SK-N-SH treated with all-trans-retinoic acid at 6 μM for 48 hours (cell line): ENCODE results near the gene CFAP65.

Source experiments
- ATAC-seq: fragments of 200-7000 bp; cut with Tn5 transposase; 3 replicates; pipeline ENCODE4 v1.9.1; 2020; ENCODE audit warnings: mild to moderate bottlenecking, moderate library complexity
- ARNTL ChIP-seq: fragments of 450-650 bp; formaldehyde crosslinking; IDR thresholded peaks from 2 replicates; pipeline ENCODE4 v1.5.0; 2020; ENCODE audit warnings: low read depth, mild to moderate bottlenecking, moderate library complexity, borderline replicate concordance
- CREB5 ChIP-seq: fragments of 250-450 bp; sonication (Bioruptor Pico); IDR thresholded peaks from 2 replicates; pipeline ENCODE4 v1.5.1; 2020; ENCODE audit warnings: low read depth, mild to moderate bottlenecking, moderate library complexity
- CSDC2 ChIP-seq: fragments of 250-450 bp; sonication (Bioruptor Pico); IDR thresholded peaks from 2 replicates; pipeline ENCODE4 v1.5.0; 2020; ENCODE audit warnings: mild to moderate bottlenecking, moderate library complexity
- ESRRG ChIP-seq: fragments of 250-450 bp; sonication (Bioruptor Pico); IDR thresholded peaks from 2 replicates; pipeline ENCODE4 v1.6.1; 2021; ENCODE audit warnings: mild to moderate bottlenecking
- GLIS3 ChIP-seq: fragments of 250-450 bp; sonication (Bioruptor Pico); IDR thresholded peaks from 2 replicates; pipeline ENCODE4 v1.5.0; 2020; ENCODE audit warnings: mild to moderate bottlenecking, moderate library complexity
- ISL1 ChIP-seq: fragments of 250-450 bp; sonication (Bioruptor Pico); IDR thresholded peaks from 2 replicates; pipeline ENCODE4 v2.1.2; 2022; ENCODE audit warnings: mild to moderate bottlenecking, moderate library complexity
- RARB ChIP-seq: fragments of 250-450 bp; sonication (Bioruptor Pico); IDR thresholded peaks from 2 replicates; pipeline ENCODE4 v1.8.0; 2021; ENCODE audit warnings: mild to moderate bottlenecking, moderate library complexity
- SNAI2 ChIP-seq: fragments of 250-450 bp; sonication (Bioruptor Pico); IDR thresholded peaks from 2 replicates; pipeline ENCODE4 v1.5.0; 2020; ENCODE audit warnings: mild to moderate bottlenecking, moderate library complexity
- TCF4 ChIP-seq: fragments of 250-450 bp; sonication (Bioruptor Pico); IDR thresholded peaks from 2 replicates; pipeline ENCODE4 v1.8.0; 2021; ENCODE audit warnings: mild to moderate bottlenecking, moderate library complexity, borderline replicate concordance
- TOX ChIP-seq: fragments of 250-450 bp; sonication (Bioruptor Pico); IDR thresholded peaks from 2 replicates; pipeline ENCODE4 v1.8.0; 2021; ENCODE audit warnings: mild to moderate bottlenecking, moderate library complexity, borderline replicate concordance
- TSHZ2 ChIP-seq: fragments of 250-450 bp; sonication (Bioruptor Pico); IDR thresholded peaks from 2 replicates; pipeline ENCODE4 v1.5.0; 2020; ENCODE audit warnings: mild to moderate bottlenecking, moderate library complexity
- ZNF70 ChIP-seq: fragments of 450-650 bp; formaldehyde crosslinking; IDR thresholded peaks from 2 replicates; pipeline ENCODE4 v1.5.0; 2020; ENCODE audit warnings: mild to moderate bottlenecking, moderate library complexity
- ZNF8 ChIP-seq: fragments of 450-650 bp; formaldehyde crosslinking; IDR thresholded peaks from 2 replicates; pipeline ENCODE4 v1.5.0; 2020; ENCODE audit warnings: mild to moderate bottlenecking, moderate library complexity

CFAP65 gene

GRCh38 chr2:218953366-218953954 lies 87.9 kb downstream of the CFAP65 start:
- TF ChIP-seq CSDC2 (no peak), ESRRG (CRISPR knock-in tag) (no peak), ZNF8 (CRISPR knock-in tag) (no peak), ISL1 (CRISPR knock-in tag) (no peak), RARB (CRISPR knock-in tag) (no peak), ARNTL (no peak), SNAI2 (CRISPR knock-in tag) (no peak), GLIS3 (CRISPR knock-in tag) (no peak), TSHZ2 (CRISPR knock-in tag) (no peak), ZNF70 (no peak), TOX (CRISPR knock-in tag) (no peak), CREB5 (CRISPR knock-in tag) (no peak), TCF4 (CRISPR knock-in tag) (no peak)
- ATAC-seq, result no peak
